OCI-LY1 (cell line): ENCODE results near the gene ARHGAP24.

Experiments used
- EZH2 ChIP-seq: fragments of 200-600 bp; sonication (generic), shearing (Covaris generic); IDR thresholded peaks from 2 replicates; pipeline ENCODE4 v1.8.0; 2017; ENCODE audit warnings: borderline replicate concordance, mixed run types, mild to moderate bottlenecking, antibody characterized with exemption, low read length, moderate library complexity, mixed read lengths
- TF ChIP-seq, protein P1 (sequence below): fragments of 200-600 bp; sonication (generic), shearing (Covaris generic); IDR thresholded peaks from 2 replicates; pipeline ENCODE4 v1.5.1; 2017; ENCODE audit warnings: mild to moderate bottlenecking, antibody characterized with exemption, low read length, moderate library complexity, mixed read lengths

DNA sequence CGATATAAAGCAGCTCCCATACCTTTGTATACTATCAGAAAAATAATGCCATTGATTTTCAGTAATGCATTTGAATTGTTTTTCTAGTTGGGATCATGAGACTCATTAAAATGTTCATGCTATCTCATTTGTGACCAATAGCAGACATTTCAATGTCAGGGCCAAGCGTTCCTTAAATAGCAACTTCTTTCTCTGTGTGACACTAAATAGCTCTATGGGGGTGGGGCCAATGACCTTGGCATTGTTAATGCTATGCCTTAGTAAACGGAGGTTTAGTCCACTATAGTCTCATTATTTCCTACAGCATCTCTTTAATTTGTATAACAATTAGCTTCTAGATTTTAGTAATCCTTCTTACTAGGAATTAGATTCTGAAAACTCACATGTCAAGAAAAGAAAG lies 48.6 kb upstream of the ARHGAP24 start:
- TF ChIP-seq, protein P1, sequence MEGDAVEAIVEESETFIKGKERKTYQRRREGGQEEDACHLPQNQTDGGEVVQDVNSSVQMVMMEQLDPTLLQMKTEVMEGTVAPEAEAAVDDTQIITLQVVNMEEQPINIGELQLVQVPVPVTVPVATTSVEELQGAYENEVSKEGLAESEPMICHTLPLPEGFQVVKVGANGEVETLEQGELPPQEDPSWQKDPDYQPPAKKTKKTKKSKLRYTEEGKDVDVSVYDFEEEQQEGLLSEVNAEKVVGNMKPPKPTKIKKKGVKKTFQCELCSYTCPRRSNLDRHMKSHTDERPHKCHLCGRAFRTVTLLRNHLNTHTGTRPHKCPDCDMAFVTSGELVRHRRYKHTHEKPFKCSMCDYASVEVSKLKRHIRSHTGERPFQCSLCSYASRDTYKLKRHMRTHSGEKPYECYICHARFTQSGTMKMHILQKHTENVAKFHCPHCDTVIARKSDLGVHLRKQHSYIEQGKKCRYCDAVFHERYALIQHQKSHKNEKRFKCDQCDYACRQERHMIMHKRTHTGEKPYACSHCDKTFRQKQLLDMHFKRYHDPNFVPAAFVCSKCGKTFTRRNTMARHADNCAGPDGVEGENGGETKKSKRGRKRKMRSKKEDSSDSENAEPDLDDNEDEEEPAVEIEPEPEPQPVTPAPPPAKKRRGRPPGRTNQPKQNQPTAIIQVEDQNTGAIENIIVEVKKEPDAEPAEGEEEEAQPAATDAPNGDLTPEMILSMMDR = no peak
- no peak for TF ChIP-seq EZH2
